Upper lobe of left lung (tissue), 4 donors: ENCODE data around the gene ZNF266.

Source experiments
- CTCF ChIP-seq, 6 experiments: fragments of 450-650 bp in 4 of 6; fragments of 200-600 bp in 2 of 6; sonication (generic) in 2 of 6; IDR thresholded peaks; one replicate each; pipeline ENCODE4 v1.5.1; 2016 to 2019; ENCODE audit warnings: antibody characterized with exemption in 6 of 6
- POLR2A ChIP-seq, 4 donors: fragments of 450-650 bp; IDR thresholded peaks; one replicate each; pipeline ENCODE4 v1.5.1; 2016 to 2017; ENCODE audit warnings: antibody characterized with exemption in 4 of 4, mild to moderate bottlenecking in 2 of 4

- TF ChIP-seq POLR2A (IDR thresholded peaks at IDR 0.05) (no peak), CTCF (IDR thresholded peaks at IDR 0.05) (no peak)
Observed at GRCh38 chr19:9427941-9428340, 7.4 kb downstream of the ZNF266 start.
